PC-9 (cell line): ENCODE data around the gene LRP11.

ENCODE experiments used
- EZH2 ChIP-seq: fragments of 200-600 bp; sonication (generic); IDR thresholded peaks from 2 replicates; pipeline ENCODE4 v1.8.0; 2017; ENCODE audit warnings: antibody characterized with exemption, low read depth
- TF ChIP-seq, protein P1 (sequence below): fragments of 200-600 bp; sonication (generic); conservative IDR thresholded peaks from 2 replicates; pipeline ENCODE4 v1.6.1; 2017; ENCODE audit warnings: mixed run types, antibody characterized with exemption, mild to moderate bottlenecking, moderate library complexity

DNA sequence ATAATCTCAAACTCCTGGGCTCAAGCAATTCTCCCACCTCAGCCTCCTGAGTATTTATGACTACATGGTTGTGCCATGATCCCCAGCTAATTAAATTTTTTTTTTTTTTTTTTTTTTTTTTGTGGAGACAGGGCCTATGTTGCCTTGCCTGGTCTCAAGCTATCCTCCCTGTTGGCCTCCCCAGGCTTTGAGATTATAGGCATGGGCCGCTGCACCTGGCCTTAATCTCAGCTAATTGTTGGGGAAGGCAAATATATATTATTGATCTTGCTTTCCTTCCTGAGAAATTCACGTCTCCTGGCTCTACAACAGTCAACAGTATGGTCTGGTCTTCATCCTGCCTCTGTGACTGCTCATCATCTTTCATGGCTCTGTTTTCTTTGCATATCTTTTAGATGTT, 94.5 kb downstream of the LRP11 start:
- TF ChIP-seq, protein P1, sequence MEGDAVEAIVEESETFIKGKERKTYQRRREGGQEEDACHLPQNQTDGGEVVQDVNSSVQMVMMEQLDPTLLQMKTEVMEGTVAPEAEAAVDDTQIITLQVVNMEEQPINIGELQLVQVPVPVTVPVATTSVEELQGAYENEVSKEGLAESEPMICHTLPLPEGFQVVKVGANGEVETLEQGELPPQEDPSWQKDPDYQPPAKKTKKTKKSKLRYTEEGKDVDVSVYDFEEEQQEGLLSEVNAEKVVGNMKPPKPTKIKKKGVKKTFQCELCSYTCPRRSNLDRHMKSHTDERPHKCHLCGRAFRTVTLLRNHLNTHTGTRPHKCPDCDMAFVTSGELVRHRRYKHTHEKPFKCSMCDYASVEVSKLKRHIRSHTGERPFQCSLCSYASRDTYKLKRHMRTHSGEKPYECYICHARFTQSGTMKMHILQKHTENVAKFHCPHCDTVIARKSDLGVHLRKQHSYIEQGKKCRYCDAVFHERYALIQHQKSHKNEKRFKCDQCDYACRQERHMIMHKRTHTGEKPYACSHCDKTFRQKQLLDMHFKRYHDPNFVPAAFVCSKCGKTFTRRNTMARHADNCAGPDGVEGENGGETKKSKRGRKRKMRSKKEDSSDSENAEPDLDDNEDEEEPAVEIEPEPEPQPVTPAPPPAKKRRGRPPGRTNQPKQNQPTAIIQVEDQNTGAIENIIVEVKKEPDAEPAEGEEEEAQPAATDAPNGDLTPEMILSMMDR: no peak
- TF ChIP-seq EZH2: no peak
